HEK293 (cell line): Measurements from ENCODE around the gene IGFALS.

Experiments used
- PRDM4 ChIP-seq: fragments of 450-650 bp; formaldehyde crosslinking; IDR thresholded peaks from 2 replicates; pipeline ENCODE4 v1.5.1; 2017; ENCODE audit warnings: missing biosample characterization, missing genetic modification characterization
- SP2 ChIP-seq: fragments of 450-650 bp; formaldehyde crosslinking; IDR thresholded peaks from 2 replicates; pipeline ENCODE4 v1.5.1; 2016; ENCODE audit warnings: missing biosample characterization, missing genetic modification characterization
- ZBTB11 ChIP-seq: fragments of 450-650 bp; formaldehyde crosslinking; conservative IDR thresholded peaks from 2 replicates; pipeline ENCODE4 v1.5.1; 2016; ENCODE audit warnings: low read depth, missing biosample characterization, missing genetic modification characterization

GRCh38 chr16:1782408-1783264 lies 10.9 kb downstream of the IGFALS start, which contains the start of the genes NUBP2 and SPSB3:
- TF ChIP-seq ZBTB11 (tag by site-specific recombination) (peak; percentile 68), SP2 (tag by site-specific recombination) (peak; percentile 99), PRDM4 (no peak)
